ENCODE results near the gene QRICH2.

The QRICH2 gene

DNA sequence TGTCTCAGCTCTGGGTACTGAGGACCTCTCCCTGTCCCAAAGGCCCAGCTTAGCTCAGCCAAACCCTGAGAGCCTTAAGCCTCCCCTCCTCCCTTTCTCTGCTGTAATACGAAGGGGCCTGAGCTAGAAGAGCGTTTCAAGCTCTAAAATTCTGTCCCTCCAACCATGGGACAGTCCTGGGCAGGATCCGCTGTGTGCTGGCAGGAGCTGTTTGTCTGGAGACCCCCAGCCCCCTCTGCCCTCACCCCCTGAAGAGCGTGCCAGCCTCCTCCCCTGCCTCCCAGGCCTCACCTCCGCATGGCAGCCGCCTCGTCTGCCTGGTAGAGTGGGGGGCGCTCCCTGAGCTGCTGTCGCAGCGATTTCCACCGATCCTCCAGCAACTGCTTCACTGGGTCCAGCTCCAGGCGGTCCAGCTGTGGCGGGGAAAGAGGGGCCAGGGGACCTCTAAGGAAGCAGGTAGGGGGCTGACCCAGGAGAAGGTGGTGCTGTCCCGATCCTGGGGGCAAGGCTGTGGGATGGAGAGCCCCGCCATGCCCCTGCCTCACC is 28.3 kb downstream of the QRICH2 start:
- peaks cover 2% of the 10 kb centered on the region for H3K4me1 Mint-ChIP-seq
- no peak overlapping the region for H3K4me3 Mint-ChIP-seq
- H3K27ac Mint-ChIP-seq (ENCODE audit: low read depth) = peak overlapping the region; percentile 70
- DNase-seq (ENCODE audit: low spot score in 2 of 2) (no peak), ATAC-seq (replicated peaks; ENCODE audit: extremely low read depth, poor library complexity, severe bottlenecking) (no peak)
- peaks cover 11% of the 10 kb centered on the region for H3K36me3 Mint-ChIP-seq (ENCODE audit: insufficient read depth)
- no peaks in the 10 kb centered on the region for H3K27me3 Mint-ChIP-seq
- H3K9me3 Mint-ChIP-seq = no peaks in the 10 kb centered on the region

DNA sequence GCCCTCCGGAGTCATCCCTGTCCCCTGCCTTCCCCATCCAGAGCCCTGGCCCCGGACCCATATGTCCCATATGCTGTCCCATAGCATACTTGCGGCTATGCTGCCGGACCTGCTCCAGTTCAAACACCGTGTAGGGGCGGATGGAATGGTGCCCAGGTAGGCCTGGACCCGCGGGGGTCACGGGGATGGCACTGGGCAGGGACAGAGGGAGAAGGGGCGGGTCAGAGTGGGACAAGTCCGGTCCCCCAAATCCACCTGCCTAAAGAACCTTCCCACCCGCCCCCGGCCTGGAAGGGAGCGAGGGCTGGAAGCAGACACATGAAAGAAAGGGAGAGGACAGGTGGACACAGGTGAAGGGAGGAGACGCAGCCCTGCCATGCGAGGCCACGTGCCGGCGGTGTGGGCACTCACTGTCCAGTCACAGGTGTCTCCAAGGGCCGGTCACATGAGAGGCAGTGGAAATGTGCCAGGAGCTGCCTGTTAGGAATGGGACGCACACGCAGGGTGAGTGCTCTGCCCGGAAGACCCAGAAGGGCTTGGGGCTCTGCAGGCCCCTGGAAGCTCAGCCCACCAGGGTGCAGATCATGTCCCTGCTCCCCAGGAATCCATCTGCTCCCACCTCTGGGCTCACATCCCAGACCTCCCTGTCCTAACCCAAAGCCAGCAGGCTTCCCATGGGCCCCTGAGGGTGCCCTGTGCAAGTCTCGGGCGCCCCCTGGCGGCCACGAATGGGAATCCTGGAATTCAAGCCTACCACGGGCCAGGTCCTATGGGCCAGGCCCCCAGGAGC is 28.9 kb downstream of the QRICH2 start:
- no peak overlapping the region for H3K4me3 Mint-ChIP-seq
- peak; percentile 83 for ATAC-seq (replicated peaks; ENCODE audit: extremely low read depth, poor library complexity, severe bottlenecking)

DNA sequence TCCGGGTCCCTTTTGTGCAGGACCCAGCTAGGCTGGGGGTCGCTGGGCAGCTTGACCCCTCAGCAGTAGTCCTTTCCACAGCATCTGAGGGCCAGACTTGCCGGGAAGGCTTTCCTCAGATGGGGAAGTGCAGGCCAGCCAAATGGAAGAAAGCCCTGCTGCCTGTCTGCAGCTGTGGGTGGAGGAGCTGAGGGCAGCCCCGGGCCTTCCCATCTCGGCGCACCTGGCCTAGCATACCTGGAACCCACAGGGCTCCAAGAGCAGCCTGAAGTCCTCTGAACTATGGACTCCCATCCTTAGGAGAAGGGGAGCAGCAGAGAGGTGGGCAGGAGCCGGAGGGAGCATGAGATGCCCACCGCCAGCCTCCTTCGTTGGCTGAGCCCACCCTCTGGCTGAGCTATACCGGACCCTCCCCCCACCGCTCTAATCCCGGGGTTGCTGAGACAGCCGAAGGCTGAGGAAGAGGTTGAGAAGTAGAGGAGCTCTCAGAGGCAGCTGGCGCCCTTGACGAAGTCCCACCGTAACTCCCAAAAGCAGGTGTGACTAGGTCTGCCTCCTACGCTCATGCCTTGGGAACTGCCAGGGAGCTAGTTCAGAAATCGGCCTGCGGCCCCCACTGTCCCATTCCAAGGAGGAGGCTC is 29.7 kb downstream of the QRICH2 start:
- Mint-ChIP-seq H3K27me3 (no peaks in the 10 kb centered on the region), H3K4me3 (no peak overlapping the region), H3K4me1 (peaks cover 4% of the 10 kb centered on the region), H3K36me3 (ENCODE audit: insufficient read depth) (peaks cover 11% of the 10 kb centered on the region), H3K9me3 (no peaks in the 10 kb centered on the region), H3K27ac (ENCODE audit: low read depth) (peak overlapping the region; percentile 70)
- ATAC-seq (replicated peaks; ENCODE audit: extremely low read depth, poor library complexity, severe bottlenecking) = no peak
- no peak for DNase-seq (ENCODE audit: low spot score in 2 of 2)

More for the DNA sequence above, 28.9 kb downstream of the QRICH2 start:
- DNase-seq (ENCODE audit: low spot score in 2 of 2) = peak; percentile 72 to 80
- Mint-ChIP-seq H3K27ac (ENCODE audit: low read depth) (peak overlapping the region; percentile 70), H3K36me3 (ENCODE audit: insufficient read depth) (peaks cover 11% of the 10 kb centered on the region), H3K27me3 (no peaks in the 10 kb centered on the region), H3K4me1 (peaks cover 4% of the 10 kb centered on the region), H3K9me3 (no peaks in the 10 kb centered on the region)

DNA sequence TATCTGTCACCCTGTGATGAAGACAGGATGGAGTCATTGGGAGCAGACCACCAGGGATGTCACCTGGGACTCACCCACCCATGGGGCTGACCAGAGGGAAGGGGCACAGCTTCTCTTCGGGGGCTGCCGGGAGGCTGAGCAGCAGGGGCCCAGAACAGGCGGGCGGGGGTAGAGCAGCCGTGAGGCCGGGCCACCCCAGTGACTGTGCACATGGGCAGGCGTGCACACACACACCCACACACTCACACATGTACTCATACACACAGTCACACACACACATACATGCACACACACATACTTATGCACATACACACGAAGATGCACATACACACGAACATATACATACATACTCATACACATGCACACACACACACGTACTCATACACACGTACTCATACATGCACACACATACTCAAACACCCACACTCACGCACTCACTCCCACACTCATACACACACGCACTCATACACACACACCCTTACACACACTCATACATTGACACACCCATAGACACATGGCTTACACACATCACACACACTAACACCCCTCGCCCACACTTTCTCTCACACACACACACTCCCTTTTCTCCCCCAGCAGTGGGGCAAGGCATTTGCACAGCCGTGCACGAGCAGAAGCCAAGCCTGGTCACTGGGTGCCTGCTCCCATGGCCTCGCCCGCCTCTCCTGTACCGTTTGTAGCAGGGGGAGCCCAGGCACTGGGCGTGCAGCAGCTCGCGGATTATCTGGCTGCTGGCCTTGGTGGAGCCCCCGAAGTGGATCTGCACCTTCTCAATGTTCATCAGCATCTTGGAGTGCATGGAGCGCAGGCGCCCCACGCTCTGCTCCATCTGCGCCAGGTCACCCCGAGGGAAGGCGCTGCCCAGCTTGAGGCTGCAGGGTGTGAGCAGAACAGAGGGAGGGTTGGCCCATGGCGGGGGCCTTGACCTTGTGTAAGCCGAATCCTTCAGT is 30.5 kb downstream of the QRICH2 start:
- Mint-ChIP-seq H3K27ac (ENCODE audit: low read depth) (peak overlapping the region; percentile 4), H3K4me3 (no peak overlapping the region), H3K4me1 (peaks cover 9% of the 10 kb centered on the region), H3K36me3 (ENCODE audit: insufficient read depth) (peaks cover 9% of the 10 kb centered on the region), H3K27me3 (no peaks in the 10 kb centered on the region), H3K9me3 (no peaks in the 10 kb centered on the region)
- no peak for DNase-seq (ENCODE audit: low spot score in 2 of 2)
- ATAC-seq (replicated peaks; ENCODE audit: extremely low read depth, poor library complexity, severe bottlenecking) = no peak

DNA sequence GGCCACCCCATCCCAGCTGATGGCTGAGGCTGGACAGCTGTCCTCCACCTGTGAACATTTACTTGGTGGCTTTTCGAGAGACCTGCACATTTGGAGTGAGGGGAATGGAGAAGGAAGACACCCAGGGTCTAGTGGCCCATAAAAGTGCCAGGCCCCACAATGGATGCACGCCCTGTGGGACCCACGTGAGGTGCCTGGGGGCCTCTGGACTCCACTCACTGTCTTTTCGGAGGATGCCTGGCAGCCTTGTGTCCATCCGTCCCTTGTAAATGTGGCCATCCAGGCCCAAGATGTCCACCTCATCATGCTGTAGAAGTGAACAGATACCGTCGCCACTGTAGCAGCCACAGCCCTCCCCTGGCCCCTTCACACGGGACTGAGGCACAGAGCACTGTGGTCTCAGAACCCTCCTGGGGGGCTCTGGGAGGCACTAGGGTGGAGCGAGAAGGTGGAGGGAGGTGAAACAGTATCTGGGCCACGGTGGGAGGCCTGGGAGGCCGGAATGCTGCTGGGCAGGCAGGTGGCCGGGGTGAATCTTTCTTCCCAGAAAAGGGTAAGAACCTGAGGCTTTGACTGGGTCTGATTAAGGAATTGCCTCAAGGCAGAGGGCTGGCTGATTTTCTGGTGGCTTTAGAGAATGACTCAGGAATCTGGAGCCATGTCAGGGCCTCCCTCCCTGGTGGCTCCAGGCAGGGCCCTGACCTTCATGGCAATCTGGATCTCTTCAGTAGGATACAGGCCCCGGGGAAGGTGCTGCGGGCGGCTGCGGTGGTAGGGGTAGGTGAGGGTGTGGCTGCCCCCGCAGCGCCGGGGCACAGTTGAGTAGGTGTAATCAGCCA is 31.4 kb downstream of the QRICH2 start:
- no peak for DNase-seq (ENCODE audit: low spot score in 2 of 2)

DNA sequence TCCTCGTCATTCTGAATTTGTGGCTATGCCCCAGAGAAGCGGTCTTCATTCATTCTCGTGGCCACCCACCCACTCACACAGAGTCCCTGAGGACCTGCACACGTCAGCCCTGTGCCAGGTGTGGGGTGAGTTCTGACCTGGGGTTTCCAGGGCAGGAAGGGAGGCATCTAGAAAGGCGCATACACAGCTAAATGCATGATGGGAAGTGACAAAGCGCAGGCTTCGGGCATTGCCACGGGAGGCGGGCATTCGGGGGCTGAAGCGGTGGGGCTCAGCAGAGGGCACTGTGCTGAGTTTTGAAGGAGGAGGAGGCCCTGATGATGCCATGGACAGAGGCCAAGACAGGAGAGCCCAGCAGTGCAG is 32.0 kb downstream of the QRICH2 start:
- no peaks in the 10 kb centered on the region for H3K27me3 Mint-ChIP-seq
- H3K9me3 Mint-ChIP-seq = no peaks in the 10 kb centered on the region
- DNase-seq (ENCODE audit: low spot score in 2 of 2) = no peak
- peaks cover 19% of the 10 kb centered on the region for H3K4me1 Mint-ChIP-seq
- H3K4me3 Mint-ChIP-seq = no peak overlapping the region
- H3K27ac Mint-ChIP-seq (ENCODE audit: low read depth) = peak overlapping the region; percentile 36
- no peak for ATAC-seq (replicated peaks; ENCODE audit: extremely low read depth, poor library complexity, severe bottlenecking)
- H3K36me3 Mint-ChIP-seq (ENCODE audit: insufficient read depth) = peaks cover 20% of the 10 kb centered on the region

More for the DNA sequence above, 31.4 kb downstream of the QRICH2 start:
- peaks cover 17% of the 10 kb centered on the region for H3K36me3 Mint-ChIP-seq (ENCODE audit: insufficient read depth)
- H3K27me3 Mint-ChIP-seq = no peaks in the 10 kb centered on the region
- no peaks in the 10 kb centered on the region for H3K9me3 Mint-ChIP-seq
- peaks cover 13% of the 10 kb centered on the region for H3K4me1 Mint-ChIP-seq
- no peak overlapping the region for H3K4me3 Mint-ChIP-seq
- peak overlapping the region; percentile 36 for H3K27ac Mint-ChIP-seq (ENCODE audit: low read depth)
- no peak for ATAC-seq (replicated peaks; ENCODE audit: extremely low read depth, poor library complexity, severe bottlenecking)

DNA sequence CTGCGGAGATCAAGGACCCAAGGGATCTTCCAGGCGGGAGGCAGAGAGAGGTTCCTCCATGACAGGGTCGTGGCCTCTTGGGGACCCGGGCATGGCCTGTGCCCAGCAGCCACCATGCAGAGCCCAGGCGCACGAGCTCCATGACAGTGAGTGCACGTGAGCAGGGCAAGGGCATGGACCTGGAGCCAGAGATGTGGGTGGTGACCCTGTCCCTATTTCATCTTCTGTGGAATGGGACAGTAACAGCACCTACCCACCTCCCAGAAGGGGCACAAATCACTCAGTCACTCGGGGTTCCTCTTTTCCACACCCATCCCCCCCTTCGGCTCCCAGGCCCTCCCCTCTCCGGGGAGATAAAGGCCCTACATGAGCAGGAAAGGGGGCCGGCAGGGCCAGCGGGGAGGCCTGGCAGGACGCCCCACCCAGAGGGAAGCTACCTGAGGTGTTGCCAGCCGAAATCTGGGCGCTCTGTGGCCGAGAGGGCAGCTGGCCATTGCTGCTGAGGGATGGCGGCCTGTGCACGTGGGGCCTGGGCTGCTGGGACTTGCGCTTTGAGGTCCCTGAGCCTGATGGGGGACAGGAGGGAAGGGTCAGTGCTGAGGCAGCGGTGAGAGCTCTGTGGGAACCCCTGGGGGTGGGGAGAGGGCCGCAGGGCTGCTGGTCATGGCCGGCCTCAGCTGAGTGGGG is 32.6 kb downstream of the QRICH2 start:
- Mint-ChIP-seq H3K9me3 (no peaks in the 10 kb centered on the region), H3K4me3 (no peak overlapping the region), H3K36me3 (ENCODE audit: insufficient read depth) (peaks cover 22% of the 10 kb centered on the region), H3K4me1 (peaks cover 23% of the 10 kb centered on the region), H3K27me3 (no peaks in the 10 kb centered on the region), H3K27ac (ENCODE audit: low read depth) (peak overlapping the region; percentile 36)
- ATAC-seq (replicated peaks; ENCODE audit: extremely low read depth, poor library complexity, severe bottlenecking) = no peak
- DNase-seq (ENCODE audit: low spot score in 2 of 2) = no peak

DNA sequence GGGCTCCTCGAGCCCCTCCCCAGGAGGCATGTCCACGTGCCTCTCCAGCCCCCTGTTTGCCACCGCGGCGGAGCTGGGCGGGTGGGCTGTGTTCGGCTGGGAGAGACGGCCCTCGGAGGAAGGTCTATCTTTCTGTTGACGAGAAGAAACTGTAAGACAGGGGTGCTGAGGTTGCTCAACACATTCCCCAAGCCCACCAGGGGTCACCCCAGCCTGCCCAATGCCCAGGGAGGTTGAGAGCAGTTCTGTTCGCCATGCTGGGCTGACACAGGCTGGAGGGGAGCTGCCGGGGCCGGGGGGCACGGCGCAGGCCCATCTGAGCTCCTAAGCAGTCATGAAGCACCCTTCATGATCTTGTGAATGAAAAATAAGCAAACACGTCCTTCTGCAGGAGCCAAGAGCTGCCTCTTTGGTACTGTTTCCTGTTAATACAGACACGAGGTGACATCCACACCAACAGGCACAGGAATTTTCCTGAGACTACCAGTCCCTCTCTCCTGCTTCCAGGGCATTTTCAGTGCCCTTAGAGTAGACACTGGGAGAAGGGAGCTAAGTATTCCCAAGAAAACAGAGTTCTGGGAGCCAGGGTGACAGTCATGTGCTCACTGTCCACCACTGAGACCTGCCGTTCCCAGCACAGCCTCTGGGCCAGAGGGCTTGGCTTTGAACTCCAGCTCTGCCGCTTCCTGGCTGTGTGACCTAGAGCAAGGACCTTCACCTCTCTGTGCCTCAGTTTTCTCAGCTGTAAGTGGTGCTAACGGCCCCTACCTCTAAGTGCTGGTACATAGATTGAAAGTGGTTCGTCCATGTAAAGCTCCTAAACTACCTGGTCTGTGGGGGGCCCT is 33.7 kb downstream of the QRICH2 start:
- ATAC-seq (replicated peaks; ENCODE audit: extremely low read depth, poor library complexity, severe bottlenecking) = no peak
- peaks cover 31% of the 10 kb centered on the region for H3K4me1 Mint-ChIP-seq
- H3K4me3 Mint-ChIP-seq = peak overlapping the region; percentile 31
- H3K9me3 Mint-ChIP-seq = no peaks in the 10 kb centered on the region
- no peak overlapping the region for H3K27ac Mint-ChIP-seq (ENCODE audit: low read depth)
- no peaks in the 10 kb centered on the region for H3K27me3 Mint-ChIP-seq
- H3K36me3 Mint-ChIP-seq (ENCODE audit: insufficient read depth) = peaks cover 27% of the 10 kb centered on the region
- no peak for DNase-seq (ENCODE audit: low spot score in 2 of 2)

DNA sequence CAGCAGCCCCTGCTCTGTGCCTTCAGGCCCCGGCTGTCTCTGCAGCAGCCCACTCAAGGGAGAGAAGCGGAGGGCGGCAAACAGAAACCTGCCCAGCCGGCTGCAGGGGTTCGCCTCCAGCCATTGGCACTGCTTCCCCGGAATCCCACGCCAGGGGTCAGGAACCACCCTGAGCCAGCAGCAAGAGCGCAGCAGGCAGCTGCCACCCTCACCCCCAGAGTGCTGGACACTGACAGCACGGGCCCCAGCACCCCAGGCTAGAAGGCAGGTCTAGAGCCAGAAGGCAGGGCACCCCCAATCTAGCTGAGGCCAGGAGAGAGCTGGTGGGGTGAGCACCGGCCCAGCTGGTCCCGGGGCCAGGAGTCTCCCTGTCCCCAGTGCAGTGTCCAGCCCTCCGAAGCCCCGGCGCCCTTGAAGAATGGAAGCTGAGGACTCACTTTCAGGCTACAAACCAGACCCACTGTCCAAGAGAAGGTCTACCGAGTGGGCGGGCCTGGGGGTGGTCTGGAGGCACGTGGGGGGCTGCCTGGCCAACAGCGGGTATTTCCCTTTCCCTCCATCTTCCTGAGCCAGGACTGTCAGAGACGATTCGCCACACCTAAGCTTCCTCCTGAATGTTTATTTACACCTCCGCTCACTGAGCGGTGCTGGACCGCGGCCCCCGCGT is 34.5 kb downstream of the QRICH2 start:
- no peaks in the 10 kb centered on the region for H3K9me3 Mint-ChIP-seq
- H3K4me1 Mint-ChIP-seq = peaks cover 37% of the 10 kb centered on the region
- no peak for ATAC-seq (replicated peaks; ENCODE audit: extremely low read depth, poor library complexity, severe bottlenecking)
- peak overlapping the region; percentile 71 for H3K4me3 Mint-ChIP-seq
- peak overlapping the region; percentile 91 for H3K27ac Mint-ChIP-seq (ENCODE audit: low read depth)
- no peak for DNase-seq (ENCODE audit: low spot score in 2 of 2)
- no peaks in the 10 kb centered on the region for H3K27me3 Mint-ChIP-seq
- peaks cover 31% of the 10 kb centered on the region for H3K36me3 Mint-ChIP-seq (ENCODE audit: insufficient read depth)

All from central memory CD8-positive, alpha-beta T cell (primary cell).